Epithelial cell of proximal tubule (primary cell): ENCODE measurements around the gene ARHGAP19. TPM values are rescaled to one million over a fixed set of nuclear protein-coding genes. Genes with fewer than 3 reads are reported as not detected.

Experiments used
- DNase-seq: peaks from one replicate; pipeline ENCODE4 v3.0.0-alpha.2; 2011; ENCODE audit warnings: low read depth
- H3K4me3 ChIP-seq: 2 replicates; pipeline ENCODE4 v1.5.1; 2011; ENCODE audit warnings: low read depth, mild to moderate bottlenecking, low read length
- total RNA-seq: library from RNA; depleted of rRNA; stranded (reverse); fragments of >200 nt; gene quantifications from 2 replicates; pipeline ENCODE4 v1.2.3, GENCODE V29; 2015
- TF ChIP-seq, protein P1 (sequence below): conservative IDR thresholded peaks from 2 replicates; pipeline ENCODE4 v1.5.1; 2012; ENCODE audit warnings: low read depth, mild to moderate bottlenecking, low read length

Gene ARHGAP19
- total RNA-seq, 1 donor from 2014 or later: 8.8 TPM

DNA sequence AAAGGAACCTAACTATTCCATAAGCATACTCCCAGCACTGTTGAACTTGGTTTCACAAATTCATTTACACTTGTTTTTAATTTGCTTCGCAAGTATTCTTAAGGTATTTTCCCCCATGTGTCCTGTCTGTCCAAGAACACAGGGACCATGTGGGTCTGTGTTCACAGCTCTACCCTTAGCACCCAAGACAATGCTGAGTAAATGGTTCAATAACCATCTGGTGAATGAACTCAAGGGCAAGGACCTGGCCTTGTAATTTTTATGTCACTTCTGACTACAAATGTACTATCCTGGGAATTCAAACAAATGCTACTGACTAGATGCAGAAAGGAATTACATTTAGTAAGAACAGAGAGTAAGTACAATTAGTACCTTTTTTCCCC is 63.7 kb downstream of the ARHGAP19 start:
- TF ChIP-seq, protein P1, sequence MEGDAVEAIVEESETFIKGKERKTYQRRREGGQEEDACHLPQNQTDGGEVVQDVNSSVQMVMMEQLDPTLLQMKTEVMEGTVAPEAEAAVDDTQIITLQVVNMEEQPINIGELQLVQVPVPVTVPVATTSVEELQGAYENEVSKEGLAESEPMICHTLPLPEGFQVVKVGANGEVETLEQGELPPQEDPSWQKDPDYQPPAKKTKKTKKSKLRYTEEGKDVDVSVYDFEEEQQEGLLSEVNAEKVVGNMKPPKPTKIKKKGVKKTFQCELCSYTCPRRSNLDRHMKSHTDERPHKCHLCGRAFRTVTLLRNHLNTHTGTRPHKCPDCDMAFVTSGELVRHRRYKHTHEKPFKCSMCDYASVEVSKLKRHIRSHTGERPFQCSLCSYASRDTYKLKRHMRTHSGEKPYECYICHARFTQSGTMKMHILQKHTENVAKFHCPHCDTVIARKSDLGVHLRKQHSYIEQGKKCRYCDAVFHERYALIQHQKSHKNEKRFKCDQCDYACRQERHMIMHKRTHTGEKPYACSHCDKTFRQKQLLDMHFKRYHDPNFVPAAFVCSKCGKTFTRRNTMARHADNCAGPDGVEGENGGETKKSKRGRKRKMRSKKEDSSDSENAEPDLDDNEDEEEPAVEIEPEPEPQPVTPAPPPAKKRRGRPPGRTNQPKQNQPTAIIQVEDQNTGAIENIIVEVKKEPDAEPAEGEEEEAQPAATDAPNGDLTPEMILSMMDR: no peak
- no peak overlapping the region for H3K4me3 ChIP-seq
- DNase-seq: no peak

DNA sequence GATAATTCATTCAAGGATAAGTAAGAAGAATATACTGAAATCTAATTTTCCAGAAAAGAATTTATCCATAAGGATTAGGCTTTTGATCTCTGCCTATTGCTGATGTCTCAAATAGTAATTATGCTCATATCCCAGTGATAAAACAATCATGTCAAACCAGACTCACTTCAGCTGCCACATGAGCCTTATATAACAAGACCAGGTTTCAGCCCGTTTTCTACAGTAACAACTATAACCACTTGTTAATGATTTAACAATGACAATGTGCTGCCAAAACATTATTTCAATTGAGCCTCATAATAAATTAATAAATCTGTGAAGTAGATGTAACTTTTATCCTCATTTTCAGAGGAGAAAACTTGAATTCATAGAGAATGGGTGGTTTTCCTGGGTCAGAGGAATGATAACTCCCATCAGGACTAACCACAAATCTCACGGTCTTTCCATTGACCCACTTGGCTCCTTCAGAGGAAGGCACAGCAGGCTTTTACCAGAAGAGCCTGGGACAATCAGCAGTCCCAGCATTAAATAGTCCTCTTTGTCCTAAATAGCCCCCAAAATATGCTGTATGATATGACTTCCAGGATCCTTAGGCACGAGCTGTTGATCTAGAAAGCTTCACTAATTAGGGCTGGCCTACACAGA is 64.2 kb downstream of the ARHGAP19 start:
- no peak for DNase-seq
- TF ChIP-seq, protein P1: no peak

DNA sequence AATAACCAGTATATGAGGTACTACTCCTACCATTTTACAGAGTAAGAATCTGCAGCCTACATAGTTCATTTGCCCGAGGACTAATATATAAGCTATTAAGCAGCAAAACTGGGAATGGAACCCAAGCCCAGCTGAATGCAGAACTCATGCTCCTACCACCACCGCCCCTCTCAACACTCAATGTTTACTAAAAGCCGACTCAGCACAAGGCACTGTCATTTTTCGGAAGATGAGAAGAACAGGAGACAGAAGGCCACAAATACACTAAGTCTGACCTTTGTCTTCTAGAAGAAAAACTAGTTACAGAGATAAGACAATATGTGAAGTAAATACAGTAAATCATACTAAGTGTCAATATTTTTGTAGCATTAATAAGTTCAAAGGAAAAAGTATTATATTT is 66.0 kb downstream of the ARHGAP19 start:
- TF ChIP-seq, protein P1: no peak
- H3K4me3 ChIP-seq: no peak overlapping the region
- DNase-seq: no peak

More for the DNA sequence above, 64.2 kb downstream of the ARHGAP19 start:
- H3K4me3 ChIP-seq: no peak overlapping the region

DNA sequence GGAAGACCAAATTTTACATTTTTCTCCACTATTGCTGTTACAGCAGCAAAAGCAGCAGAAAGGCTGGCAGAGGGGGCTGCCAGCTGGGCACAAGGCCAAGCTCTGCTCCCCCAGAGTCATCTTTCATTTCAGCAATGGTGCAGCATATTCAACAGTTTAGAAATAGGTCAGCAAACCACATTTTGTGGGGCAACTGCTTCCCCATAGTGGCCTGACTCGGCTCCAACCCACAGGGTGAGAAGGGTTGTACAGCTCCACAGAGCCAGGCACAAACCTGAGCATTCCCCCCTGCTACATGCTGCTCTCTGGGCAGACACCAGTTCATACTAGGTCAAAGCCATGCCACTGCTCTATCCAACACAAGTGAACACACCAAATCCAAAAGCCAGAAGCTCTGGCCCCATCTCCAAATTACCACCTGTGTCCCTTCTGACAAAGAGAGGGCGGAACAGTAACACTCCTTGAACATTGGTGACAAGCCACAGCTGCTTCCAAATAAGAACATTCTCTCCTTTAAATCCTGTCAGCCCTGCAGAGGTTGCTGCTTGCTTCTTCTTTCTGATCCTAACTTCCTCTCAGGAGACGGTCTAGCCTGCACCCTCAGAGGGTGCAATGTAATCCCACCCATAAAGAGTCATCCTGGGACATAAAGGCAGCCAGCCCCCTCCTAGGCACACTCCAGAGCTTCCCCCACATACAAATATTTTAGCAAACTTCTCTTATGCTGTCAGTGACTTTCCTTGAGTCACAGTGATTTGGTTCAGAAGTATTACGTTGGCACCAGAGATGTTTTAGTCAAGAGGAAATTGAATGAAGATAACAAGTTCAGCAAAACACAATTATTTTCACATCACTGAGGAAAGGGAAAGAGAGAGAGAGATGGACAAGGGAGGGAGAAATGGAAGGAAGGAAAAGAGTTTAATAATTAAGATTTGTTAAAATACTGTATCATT is 67.7 kb downstream of the ARHGAP19 start:
- DNase-seq: no peak
- TF ChIP-seq, protein P1: no peak
- H3K4me3 ChIP-seq: no peak overlapping the region

DNA sequence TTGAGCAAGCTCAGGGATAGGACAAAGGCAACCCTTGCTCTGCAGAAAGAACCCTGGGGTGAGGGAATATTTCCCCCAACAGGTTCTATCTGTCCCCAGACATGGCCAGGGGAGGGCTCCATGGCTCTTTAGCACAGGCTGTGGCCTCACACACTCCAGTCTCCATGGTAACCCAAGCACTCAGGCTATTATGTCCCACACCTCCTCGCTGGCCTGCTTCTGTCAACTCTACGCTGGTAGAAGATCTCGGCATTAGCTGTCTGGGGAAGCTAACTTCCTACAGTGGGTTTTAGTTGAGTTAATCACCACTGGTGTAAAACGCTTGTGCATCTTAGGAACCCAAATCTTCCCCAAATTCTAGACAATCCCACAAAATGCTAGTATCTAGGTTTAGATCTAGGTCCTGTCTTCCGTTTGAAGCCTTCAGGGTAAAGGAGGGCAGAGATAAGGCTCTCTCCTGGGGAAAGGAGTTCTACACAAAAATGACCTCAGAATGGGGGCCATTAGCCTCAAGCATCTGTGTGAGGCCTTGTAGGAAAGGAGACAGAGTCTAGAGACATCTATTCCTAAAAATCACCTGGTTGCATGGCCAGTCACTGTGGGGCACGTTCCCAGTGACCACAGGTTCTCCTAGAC is 70.0 kb downstream of the ARHGAP19 start:
- DNase-seq: no peak
- TF ChIP-seq, protein P1: no peak
- no peak overlapping the region for H3K4me3 ChIP-seq

DNA sequence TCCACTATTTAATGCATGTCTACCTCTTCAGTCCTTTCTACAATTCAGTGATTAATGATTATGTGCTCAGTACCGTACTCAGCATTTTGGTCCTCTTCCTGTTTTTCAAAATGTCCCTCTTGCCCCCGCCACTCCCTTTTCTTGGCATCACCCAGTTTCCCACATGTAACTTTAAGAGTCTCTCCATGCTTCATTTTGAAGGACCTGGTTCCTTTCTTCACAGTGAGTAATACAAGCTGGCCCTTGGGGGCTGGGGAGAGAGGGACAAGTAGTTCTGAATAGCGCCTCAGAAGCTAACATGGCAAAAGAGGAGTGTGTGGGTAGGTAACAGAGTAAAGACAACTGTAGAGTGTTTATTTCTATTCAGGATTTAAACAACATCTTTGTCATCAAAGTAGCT is 72.1 kb downstream of the ARHGAP19 start:
- no peak for DNase-seq
- no peak overlapping the region for H3K4me3 ChIP-seq
- TF ChIP-seq, protein P1: no peak
